IMR-90 (cell line): ENCODE results near the gene ARMC3.

Experiments used
- BHLHE40 ChIP-seq: fragments of 150-350 bp; IDR thresholded peaks from 2 replicates; pipeline ENCODE4 v1.6.1; 2016; ENCODE audit warnings: mild to moderate bottlenecking, low read depth, low read length
- CEBPB ChIP-seq: IDR thresholded peaks from 2 replicates; pipeline ENCODE4 v1.6.1; 2012; ENCODE audit warnings: low read depth, low read length, improper control_type of control experiment
- CTCF ChIP-seq: conservative IDR thresholded peaks from 2 replicates; pipeline ENCODE4 v1.5.1; 2012; ENCODE audit warnings: mild to moderate bottlenecking, low read depth, low read length, improper control_type of control experiment
- FOS ChIP-seq: fragments of 150-350 bp; IDR thresholded peaks from 2 replicates; pipeline ENCODE4 v1.6.1; 2016; ENCODE audit warnings: low read depth, low read length
- MAZ ChIP-seq: IDR thresholded peaks from 2 replicates; pipeline ENCODE4 v1.6.1; 2012; ENCODE audit warnings: low read depth, mild to moderate bottlenecking, low read length, improper control_type of control experiment, moderate library complexity, borderline replicate concordance
- MXI1 ChIP-seq: IDR thresholded peaks from 2 replicates; pipeline ENCODE4 v1.6.1; 2012; ENCODE audit warnings: low read depth, mild to moderate bottlenecking, low read length, moderate library complexity, borderline replicate concordance
- NFE2L2 ChIP-seq: fragments of 150-350 bp; IDR thresholded peaks from 2 replicates; pipeline ENCODE4 v1.6.1; 2016; ENCODE audit warnings: low read depth, mild to moderate bottlenecking, low read length
- POLR2A ChIP-seq: IDR thresholded peaks from 2 replicates; pipeline ENCODE4 v1.6.1; 2012; ENCODE audit warnings: mild to moderate bottlenecking, low read depth, low read length
- RAD21 ChIP-seq: IDR thresholded peaks from 2 replicates; pipeline ENCODE4 v1.6.1; 2012; ENCODE audit warnings: low read length, improper control_type of control experiment
- RCOR1 ChIP-seq: IDR thresholded peaks from 2 replicates; pipeline ENCODE4 v1.6.1; 2012; ENCODE audit warnings: mild to moderate bottlenecking, low read length, improper control_type of control experiment; ENCODE audit not compliant: insufficient replicate concordance
- RFX5 ChIP-seq: IDR thresholded peaks from 2 replicates; pipeline ENCODE4 v1.8.0; 2012; ENCODE audit warnings: low read depth, mild to moderate bottlenecking, low read length, moderate library complexity
- SMC3 ChIP-seq: fragments of 150-350 bp; IDR thresholded peaks from 2 replicates; pipeline ENCODE4 v1.6.1; 2016; ENCODE audit warnings: low read depth, mild to moderate bottlenecking, antibody characterized with exemption, low read length, moderate library complexity
- TF ChIP-seq, protein P1 (sequence below): fragments of 150-350 bp; IDR thresholded peaks from 2 replicates; pipeline ENCODE4 v1.6.1; 2017; ENCODE audit warnings: mild to moderate bottlenecking, antibody characterized with exemption, low read length, low read depth
- TF ChIP-seq, protein P2 (sequence below): fragments of 150-350 bp; IDR thresholded peaks from 2 replicates; pipeline ENCODE4 v1.6.1; 2016; ENCODE audit warnings: low read depth, mild to moderate bottlenecking, low read length, moderate library complexity, borderline replicate concordance

- TF ChIP-seq CTCF: no peak
- TF ChIP-seq NFE2L2: no peak
- TF ChIP-seq, protein P1, sequence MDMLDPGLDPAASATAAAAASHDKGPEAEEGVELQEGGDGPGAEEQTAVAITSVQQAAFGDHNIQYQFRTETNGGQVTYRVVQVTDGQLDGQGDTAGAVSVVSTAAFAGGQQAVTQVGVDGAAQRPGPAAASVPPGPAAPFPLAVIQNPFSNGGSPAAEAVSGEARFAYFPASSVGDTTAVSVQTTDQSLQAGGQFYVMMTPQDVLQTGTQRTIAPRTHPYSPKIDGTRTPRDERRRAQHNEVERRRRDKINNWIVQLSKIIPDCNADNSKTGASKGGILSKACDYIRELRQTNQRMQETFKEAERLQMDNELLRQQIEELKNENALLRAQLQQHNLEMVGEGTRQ: no peak
- TF ChIP-seq POLR2A: no peak
- no peak for TF ChIP-seq MXI1
- TF ChIP-seq RAD21: no peak
- no peak for TF ChIP-seq RCOR1
- no peak for TF ChIP-seq MAZ
- TF ChIP-seq RFX5: no peak
- no peak for TF ChIP-seq FOS
- TF ChIP-seq SMC3: no peak
- TF ChIP-seq CEBPB: no peak
- TF ChIP-seq BHLHE40: no peak
- TF ChIP-seq, protein P2, sequence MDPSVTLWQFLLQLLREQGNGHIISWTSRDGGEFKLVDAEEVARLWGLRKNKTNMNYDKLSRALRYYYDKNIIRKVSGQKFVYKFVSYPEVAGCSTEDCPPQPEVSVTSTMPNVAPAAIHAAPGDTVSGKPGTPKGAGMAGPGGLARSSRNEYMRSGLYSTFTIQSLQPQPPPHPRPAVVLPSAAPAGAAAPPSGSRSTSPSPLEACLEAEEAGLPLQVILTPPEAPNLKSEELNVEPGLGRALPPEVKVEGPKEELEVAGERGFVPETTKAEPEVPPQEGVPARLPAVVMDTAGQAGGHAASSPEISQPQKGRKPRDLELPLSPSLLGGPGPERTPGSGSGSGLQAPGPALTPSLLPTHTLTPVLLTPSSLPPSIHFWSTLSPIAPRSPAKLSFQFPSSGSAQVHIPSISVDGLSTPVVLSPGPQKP: no peak
These were observed 147.8 kb downstream of the ARMC3 start for GRCh38 chr10:23075672-23076071.
